ENCODE results near the gene C17orf113.
"Not testable (repeated sequence)": the region's sequence is repeated elsewhere in the genome, so short reads cannot be mapped to it uniquely, and the experiment has no call there.

The C17orf113 gene

DNA sequence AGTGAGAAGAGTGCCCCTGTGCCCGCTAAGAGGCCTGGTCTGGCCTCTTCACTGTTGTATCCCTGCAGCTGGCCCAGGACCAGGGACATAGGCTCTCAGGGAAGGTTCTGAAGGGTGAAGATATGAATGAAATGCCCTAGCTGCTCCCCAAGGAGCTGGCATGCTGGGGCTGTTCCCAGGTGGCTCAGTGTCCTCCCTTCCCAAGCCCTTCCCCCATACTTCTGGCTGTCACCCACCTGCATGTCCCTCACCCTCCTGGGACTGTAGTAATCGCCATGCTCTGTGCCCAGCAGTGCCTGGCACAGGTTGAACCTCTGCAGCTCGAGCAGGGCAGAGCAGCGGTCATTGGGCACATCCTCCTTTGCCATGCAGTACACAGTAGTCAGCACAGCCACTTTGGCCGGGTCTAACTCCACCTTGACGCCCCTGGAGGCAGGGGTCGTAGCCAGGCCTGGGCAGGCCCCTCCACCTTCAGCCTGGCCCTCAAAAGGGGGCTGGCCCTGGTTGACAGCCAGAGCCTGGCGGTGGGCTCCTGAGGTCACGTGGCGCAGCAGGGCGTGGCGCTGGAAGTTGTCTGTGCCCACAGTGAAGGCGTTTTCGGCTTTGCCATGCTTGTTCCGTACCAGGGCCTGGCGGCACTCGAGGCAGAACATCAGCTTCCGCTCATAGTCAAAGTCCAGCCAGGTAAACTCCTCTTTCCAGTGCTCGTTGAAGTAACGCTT is 7.6 kb downstream of the C17orf113 start:
- DNase-seq (ENCODE audit: low spot score) = no peak

DNA sequence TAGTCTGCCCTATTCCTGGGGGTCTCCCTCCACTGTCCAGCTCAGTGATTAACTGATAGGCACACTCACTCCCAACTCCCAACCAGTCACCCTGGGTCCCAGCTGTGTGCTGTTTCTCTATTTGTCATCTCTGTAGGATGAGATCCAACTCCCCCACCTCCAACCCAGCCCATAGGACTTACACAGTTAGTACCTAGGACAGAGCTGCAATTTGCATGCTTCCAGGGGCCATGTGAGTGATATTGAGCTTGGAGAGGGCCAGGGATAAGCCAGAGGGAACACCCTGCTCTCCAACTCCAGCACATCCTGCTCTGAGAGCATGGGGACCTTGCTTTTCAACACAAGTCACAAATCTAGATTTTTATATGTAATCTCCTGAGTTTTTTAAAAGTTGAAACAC is 8.8 kb downstream of the C17orf113 start:
- no peak for DNase-seq (ENCODE audit: low spot score)

GRCh38 chr17:42040818-42041217 is 9.6 kb downstream of the C17orf113 start:
- DNase-seq (ENCODE audit: low spot score) = no peak

DNA sequence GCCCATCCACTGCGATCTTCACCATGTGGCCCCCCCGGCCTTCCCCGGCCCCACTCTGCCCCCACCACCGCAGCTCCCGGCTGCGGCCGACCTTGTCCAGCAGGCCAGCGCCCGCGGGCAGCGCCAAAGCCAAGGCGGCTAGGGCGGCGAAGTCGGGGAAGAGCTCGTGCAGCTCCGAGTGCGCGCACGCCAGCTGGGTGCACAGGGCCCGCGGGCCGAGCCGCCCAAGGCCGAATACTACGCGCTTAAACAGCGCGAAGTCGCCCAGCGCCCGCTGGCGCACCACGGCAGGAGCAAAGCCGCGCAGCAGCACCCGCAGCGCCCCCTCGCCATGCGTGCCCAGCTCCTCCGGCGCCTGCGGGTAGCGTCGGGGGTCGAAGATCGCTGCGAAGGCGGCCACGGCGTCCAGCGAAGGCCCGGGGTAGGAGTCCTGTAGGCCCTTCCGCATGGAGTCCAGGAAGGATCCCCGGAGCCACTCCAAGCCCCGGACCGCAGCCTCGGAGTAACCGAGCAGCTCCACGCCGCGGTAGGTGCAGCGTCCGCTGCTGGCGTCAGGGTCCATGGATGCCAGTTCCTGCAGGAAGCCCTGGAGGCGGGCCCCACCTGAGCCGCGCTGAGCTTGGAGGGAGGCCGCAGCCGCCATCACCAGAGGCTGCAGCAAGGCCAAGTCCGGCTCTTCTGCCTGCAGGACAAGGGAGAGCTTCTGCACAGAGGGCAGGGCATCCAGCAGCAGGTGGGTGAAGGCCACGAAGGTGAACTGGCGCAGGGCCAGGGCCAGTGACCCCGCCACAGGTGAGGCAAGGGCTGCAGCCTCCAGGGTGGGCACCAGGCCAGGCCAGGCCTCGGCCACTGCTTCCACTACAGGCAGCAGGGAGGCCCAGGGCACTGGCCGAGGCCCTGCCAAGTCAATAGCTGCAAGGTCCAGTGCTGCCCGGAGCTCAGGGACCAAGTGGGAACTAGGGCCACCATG is 10.3 kb downstream of the C17orf113 start:
- DNase-seq (ENCODE audit: low spot score) = no peak

GRCh38 chr17:42038221-42038973 is 12.0 kb downstream of the C17orf113 start:
- DNase-seq (ENCODE audit: low spot score) = no peak

DNA sequence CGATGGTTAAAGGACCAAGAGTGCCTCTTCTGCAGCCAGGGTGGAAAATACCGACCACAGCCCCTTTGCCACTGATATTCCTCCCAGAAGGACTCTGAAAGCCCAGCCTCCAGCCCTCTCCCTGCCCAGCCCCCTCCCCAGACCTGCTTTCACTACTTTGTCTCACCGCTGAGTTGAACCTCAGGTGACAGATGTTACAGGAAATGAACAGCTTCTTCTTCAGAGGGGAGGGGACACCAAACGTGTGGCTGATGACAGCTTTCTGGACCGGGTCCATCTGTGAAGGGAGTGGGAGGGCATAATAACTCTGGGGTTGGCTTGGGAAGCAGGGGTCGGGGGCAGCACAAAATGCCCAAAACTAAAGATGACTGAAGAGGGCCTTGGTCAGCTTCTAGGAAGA is 16.3 kb downstream of the C17orf113 start:
- no peak for DNase-seq (ENCODE audit: low spot score)

GRCh38 chr17:42031584-42031983 is 18.8 kb downstream of the C17orf113 start:
- no peak for DNase-seq (ENCODE audit: low spot score)

DNA sequence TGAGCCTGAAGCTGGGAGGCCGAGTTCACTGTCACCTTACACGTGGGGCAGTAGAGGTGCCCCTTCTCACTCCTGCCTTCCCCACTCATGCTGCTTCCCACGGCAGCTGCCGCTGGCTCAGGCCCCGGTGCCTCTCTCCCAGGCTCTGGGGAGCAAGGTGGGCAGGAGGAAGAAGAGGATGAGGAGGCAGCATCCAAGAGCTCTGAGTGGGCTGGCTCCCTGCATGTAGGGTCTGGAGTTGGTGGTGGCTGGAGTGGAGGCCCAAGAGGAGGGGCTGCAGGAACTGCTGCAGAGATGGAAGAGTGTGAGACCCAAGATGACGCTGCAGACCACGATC is 21.6 kb downstream of the C17orf113 start:
- no peak for DNase-seq (ENCODE audit: low spot score)

DNA sequence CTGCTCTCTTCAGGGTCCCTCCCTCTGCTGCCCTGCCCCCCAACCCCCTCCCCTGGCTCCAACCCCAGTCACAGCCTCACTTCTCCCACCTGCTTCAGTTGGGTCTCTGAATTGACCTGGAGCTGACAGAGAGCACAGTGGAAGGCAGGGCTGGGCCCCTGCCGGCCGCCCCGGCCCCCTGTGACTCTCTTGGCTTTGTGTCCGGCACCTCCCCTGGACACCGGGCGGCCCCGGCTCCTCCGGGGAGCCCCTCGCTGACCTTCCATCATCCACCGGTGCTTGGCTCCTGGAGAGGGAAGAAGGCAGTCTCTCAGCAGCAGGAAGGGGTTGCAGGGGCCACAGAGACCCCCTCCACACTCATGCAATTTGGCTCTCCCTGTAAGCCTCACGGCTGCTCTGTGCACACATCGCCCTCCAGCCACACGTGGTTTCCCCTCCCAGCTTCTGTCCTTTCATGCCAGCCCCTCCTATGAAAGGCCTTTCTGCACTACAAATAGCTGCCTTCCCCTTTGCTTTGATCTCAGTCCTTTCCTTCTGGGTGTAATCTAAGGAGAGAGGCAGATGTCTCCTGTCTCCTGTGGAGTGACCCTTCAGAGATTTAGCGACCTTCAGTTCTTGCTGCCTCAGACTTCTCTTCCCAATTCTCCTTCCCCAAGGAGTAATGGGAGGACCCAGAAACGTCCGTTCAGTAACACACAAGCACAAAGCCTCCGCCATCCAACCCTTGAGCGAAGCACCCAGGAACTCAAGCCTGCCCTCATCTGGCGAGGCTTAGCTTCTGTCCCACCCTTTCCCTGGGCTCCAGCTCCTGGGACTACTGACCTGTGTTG is 22.2 kb downstream of the C17orf113 start:
- DNase-seq (ENCODE audit: low spot score) = no peak

DNA sequence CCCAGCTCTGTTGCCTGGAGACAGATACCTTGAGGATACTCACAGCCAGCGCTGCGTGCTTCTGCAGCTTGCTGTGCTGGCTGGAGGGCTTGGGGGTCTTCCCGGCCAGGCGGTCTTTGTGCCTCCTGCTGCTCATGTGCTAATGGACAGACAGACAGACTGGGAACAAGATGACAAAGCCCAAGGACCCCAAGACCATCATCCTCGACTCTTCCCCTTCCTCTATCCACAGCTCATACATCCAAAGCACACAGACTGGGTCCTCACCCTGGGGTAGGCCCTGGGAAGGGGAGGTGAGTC is 22.9 kb downstream of the C17orf113 start:
- no peak for DNase-seq (ENCODE audit: low spot score)

DNA sequence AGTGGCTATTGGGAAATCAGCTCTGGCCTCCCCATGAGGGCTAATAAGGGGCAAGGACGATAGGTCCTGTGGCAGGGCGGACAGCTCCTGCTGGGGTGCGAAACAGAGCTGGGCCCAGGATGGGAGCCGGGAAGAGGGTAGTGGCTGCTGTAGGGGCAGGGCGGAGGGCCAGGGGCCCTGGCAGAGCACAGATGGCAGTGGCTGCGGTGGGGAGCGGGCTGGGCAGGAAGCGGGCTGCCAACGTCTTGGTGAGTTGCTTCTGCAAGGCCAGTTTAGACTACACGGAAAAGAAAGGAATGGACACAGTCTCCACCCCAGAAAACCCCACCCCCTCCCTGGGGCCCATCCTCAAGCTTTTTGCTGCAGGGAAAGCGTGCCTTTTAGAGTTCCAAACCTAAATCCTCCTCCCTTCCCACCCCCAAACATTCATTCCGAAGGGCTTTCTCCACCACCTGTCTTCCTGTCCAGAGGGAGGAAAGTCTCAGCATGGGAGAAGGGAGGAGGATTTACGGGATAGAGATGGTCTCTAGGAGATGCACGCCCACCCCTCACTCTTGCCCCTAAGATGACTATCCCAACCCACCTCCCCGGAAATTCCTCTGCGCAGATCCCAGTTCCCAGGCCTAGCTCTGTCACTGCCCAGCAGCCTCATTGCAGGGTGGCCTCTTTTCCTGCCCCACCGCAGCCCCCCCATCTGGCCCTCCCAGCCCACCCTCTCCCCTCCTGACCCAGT is 23.4 kb downstream of the C17orf113 start:
- DNase-seq (ENCODE audit: low spot score) = no peak

GRCh38 chr17:42025936-42026335 is 24.5 kb downstream of the C17orf113 start:
- DNase-seq (ENCODE audit: low spot score) = no peak

DNA sequence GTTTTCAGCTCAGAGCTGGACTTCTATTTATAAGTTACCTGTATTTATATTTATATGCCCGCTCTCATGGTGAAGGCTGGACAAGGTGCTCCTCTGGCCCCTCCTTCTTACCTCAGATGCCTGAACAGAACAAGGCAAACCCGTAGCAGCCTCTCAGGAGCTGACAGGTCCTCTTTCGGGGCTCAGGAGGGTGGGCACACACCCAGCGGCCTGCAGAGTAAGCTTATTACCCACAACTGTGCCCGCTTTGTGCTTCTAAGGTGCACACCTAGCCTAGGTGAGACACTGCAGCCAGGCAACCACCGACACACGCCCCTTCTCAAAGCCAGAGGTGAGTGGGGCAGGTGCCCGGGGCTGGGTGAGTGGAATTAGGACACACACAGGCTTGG is 25.2 kb downstream of the C17orf113 start:
- no peak for DNase-seq (ENCODE audit: low spot score)

- DNase-seq (ENCODE audit: low spot score) = no peak
These were observed 26.7 kb downstream of the C17orf113 start for GRCh38 chr17:42023524-42024349.

DNA sequence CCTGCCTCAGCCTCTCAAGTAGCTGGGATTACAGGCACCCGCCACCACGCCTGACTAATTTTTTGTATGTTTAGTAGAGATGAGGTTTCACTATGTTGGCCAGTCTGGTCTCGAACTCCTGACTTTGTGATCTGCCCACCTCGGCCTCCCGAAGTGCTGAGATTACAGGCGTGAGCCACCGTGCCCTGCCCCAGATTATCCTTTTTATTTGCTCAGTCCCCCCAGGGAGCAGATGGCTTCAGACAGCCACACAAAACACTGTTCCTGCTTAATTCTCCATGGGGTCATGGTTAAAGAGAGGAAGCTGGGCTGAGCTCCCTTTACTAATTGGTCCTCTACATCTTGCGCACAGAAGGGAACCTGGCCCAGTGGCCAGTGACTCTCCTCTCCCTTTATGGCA is 29.6 kb downstream of the C17orf113 start:
- not testable (repeated sequence) for DNase-seq (ENCODE audit: low spot score)

- DNase-seq (ENCODE audit: low spot score) = peak; percentile 90
These were observed 30.6 kb downstream of the C17orf113 start, which contains the start of gene NKIRAS2 for GRCh38 chr17:42019509-42020404. NKIRAS2 (plus strand) TSS chr17:42020090; CDS start chr17:42021578, 1,488 bp downstream.

GRCh38 chr17:42018988-42019387 is 31.4 kb downstream of the C17orf113 start:
- DNase-seq (ENCODE audit: low spot score) = no peak

- no peak for DNase-seq (ENCODE audit: low spot score)
These were observed 32.1 kb downstream of the C17orf113 start for GRCh38 chr17:42018339-42018738.

DNA sequence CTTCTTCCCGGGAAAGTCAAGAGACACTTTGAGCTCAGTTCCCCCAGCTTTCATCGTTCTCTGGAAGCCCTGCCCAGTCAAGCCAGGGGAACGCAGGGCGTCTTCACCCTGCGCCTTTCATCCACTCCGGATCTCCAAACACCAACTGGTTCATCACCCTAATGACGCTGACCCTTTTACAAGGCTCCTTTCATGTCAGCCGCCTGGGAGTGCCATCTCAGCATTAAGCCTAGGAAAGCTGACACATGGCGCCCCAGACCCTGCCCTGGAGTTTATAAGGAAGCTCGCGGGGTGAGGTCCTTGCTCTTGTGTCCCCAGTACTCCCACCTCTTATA is 32.6 kb downstream of the C17orf113 start:
- no peak for DNase-seq (ENCODE audit: low spot score)
